GM19467 (cell line): Measurements from ENCODE around the gene NDUFB1.

Source experiments
- ATAC-seq: cut with Tn5 transposase; IDR thresholded peaks from one replicate; pipeline ENCODE4 v1.9.1; 2021; ENCODE audit warnings: mild to moderate bottlenecking, moderate library complexity; ENCODE audit not compliant: unreplicated experiment

Gene NDUFB1

DNA sequence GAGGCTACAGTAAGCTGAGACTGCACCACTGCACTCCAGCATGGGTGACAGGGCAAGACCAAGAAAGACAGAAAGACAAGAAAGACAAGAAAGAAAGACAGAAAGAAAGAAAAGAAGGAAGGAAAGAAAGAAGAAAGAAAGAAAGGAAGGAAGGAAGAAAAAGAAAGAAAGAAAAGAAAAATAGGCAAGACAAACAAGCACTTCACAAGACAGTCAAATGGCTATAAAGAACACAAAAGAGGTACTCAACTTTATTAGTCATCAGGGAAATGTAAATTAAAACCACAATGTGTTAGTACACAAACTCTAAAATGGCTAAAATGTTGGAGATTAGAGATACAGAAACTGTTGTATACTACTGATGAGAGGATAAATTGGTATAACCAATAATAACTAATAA, 21.7 kb downstream of the NDUFB1 start:
- ATAC-seq = no peak

DNA sequence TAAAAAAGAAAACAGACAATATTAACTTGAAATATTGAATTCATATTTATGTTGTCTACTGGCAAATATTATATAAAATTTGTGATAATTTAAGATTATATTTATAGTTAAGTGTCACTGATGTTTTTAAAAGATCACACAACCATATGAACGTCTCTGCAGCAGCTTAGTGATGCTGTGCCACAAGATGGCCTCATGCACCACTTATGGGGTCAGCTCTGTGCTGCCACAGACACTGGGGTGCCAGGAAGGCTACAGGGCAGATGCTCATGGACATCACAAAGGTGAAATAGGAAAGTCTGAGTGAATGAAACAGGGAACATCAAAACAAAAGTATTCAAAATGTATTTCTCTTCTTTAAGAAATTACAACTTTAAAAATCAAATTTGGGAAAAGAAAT, 28.2 kb downstream of the NDUFB1 start:
- no peak for ATAC-seq

DNA sequence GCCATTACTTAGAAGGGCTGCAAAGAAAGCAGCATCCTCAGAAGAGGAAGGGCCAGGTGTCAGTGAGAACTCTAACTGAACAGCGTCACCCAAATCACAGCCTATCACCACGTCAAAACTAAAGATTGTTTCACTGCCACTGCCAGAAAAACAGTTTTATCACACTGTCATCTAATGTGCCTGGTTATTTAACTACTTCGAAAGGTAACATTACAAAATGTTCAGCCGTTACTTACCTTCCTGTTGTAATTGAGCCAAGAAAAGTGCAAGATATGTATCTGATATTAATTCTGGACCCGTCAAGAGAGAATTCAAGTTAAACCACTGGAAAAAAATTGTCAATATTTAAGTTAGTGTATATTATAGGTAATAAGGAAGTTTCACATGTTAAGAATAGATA, 33.0 kb downstream of the NDUFB1 start:
- no peak for ATAC-seq

- no peak for ATAC-seq
Observed at GRCh38 chr14:92074555-92074954, 47.0 kb downstream of the NDUFB1 start.
